ENCODE measurements around the gene HLA-DOA. TPM values are rescaled to one million over a fixed set of nuclear protein-coding genes. Genes with fewer than 3 reads are reported as not detected.

The HLA-DOA gene
- total RNA-seq, 1 donor from 2014 or later, result 0.48 TPM

GRCh38 chr6:32954986-32955802, 54.2 kb downstream of the HLA-DOA start:
- Histone ChIP-seq H3K79me2 (ENCODE audit: insufficient read depth, low read length) (no peaks in the 10 kb centered on the region), H4K20me1 (ENCODE audit: insufficient read depth, low read length) (no peaks in the 10 kb centered on the region), H3K4me3 (ENCODE audit: insufficient read depth, low read depth, low read length) (no peak overlapping the region), H3K36me3 (ENCODE audit: insufficient read depth, low read length) (no peaks in the 10 kb centered on the region), H2AFZ (ENCODE audit: low read depth, low read length) (no peak overlapping the region), H3K27ac (ENCODE audit: low read depth, low read length) (no peak overlapping the region), H3K4me1 (ENCODE audit: insufficient read depth, low read length) (no peaks in the 10 kb centered on the region), H3K9me3 (ENCODE audit: insufficient read depth, low read depth, low read length) (no peaks in the 10 kb centered on the region), H3K4me2 (ENCODE audit: low read length) (no peak overlapping the region), H3K27me3 (ENCODE audit: insufficient read depth, low read length) (peaks cover 3% of the 10 kb centered on the region), H3K9ac (ENCODE audit: low read length) (no peak overlapping the region)
- no peak for FAIRE-seq
- no peak overlapping the region for H3K27ac Mint-ChIP-seq (ENCODE audit: unreplicated experiment)
- no peaks in the 10 kb centered on the region for H3K27me3 Mint-ChIP-seq (ENCODE audit: low read depth, unreplicated experiment)
- TF ChIP-seq EZH2 (IDR thresholded peaks at IDR 0.05; ENCODE audit: insufficient read depth, low read length), result no peak
- no peak for TF ChIP-seq CTCF (IDR thresholded peaks at IDR 0.05; ENCODE audit: insufficient read depth, low read depth, low read length)
- no peaks in the 10 kb centered on the region for H3K4me1 Mint-ChIP-seq (ENCODE audit: low read depth, unreplicated experiment)
- no peak overlapping the region for H3K4me3 Mint-ChIP-seq (ENCODE audit: unreplicated experiment)
- H3K9me3 Mint-ChIP-seq (ENCODE audit: unreplicated experiment), result no peaks in the 10 kb centered on the region
- H3K36me3 Mint-ChIP-seq (ENCODE audit: low read depth, unreplicated experiment), result peaks cover 5% of the 10 kb centered on the region
- no peak for DNase-seq (ENCODE audit: low read depth)

GRCh38 chr6:32954267-32954666, 55.1 kb downstream of the HLA-DOA start:
- H3K4me3 ChIP-seq (ENCODE audit: insufficient read depth, low read depth, low read length), result no peak overlapping the region
- H3K36me3 ChIP-seq (ENCODE audit: insufficient read depth, low read length), result no peaks in the 10 kb centered on the region
- H3K27me3 ChIP-seq (ENCODE audit: insufficient read depth, low read length), result peaks cover 3% of the 10 kb centered on the region
- H3K4me1 ChIP-seq (ENCODE audit: insufficient read depth, low read length), result no peaks in the 10 kb centered on the region
- Mint-ChIP-seq H3K27ac (ENCODE audit: unreplicated experiment) (no peak overlapping the region), H3K9me3 (ENCODE audit: unreplicated experiment) (no peaks in the 10 kb centered on the region), H3K4me3 (ENCODE audit: unreplicated experiment) (peak overlapping the region; percentile 10), H3K27me3 (ENCODE audit: low read depth, unreplicated experiment) (peaks cover under 1% of the 10 kb centered on the region), H3K36me3 (ENCODE audit: low read depth, unreplicated experiment) (peaks cover 8% of the 10 kb centered on the region), H3K4me1 (ENCODE audit: low read depth, unreplicated experiment) (no peaks in the 10 kb centered on the region)
- no peaks in the 10 kb centered on the region for H3K9me3 ChIP-seq (ENCODE audit: insufficient read depth, low read depth, low read length)
- no peaks in the 10 kb centered on the region for H4K20me1 ChIP-seq (ENCODE audit: insufficient read depth, low read length)
- no peaks in the 10 kb centered on the region for H3K79me2 ChIP-seq (ENCODE audit: insufficient read depth, low read length)
- H2AFZ ChIP-seq (ENCODE audit: low read depth, low read length), result no peak overlapping the region
- no peak for DNase-seq (ENCODE audit: low read depth)
- TF ChIP-seq CTCF (IDR thresholded peaks at IDR 0.05; ENCODE audit: insufficient read depth, low read depth, low read length) (no peak), EZH2 (IDR thresholded peaks at IDR 0.05; ENCODE audit: insufficient read depth, low read length) (no peak)
- H3K9ac ChIP-seq (ENCODE audit: low read length), result no peak overlapping the region
- FAIRE-seq, result no peak
- H3K4me2 ChIP-seq (ENCODE audit: low read length), result no peak overlapping the region
- no peak overlapping the region for H3K27ac ChIP-seq (ENCODE audit: low read depth, low read length)

Other genes starting within 250 kb of the HLA-DOA start
- gene HLA-DQB2, start 246.1 kb downstream of the HLA-DOA start, total RNA-seq, result not detected in 2 replicates
- 0.20 and 0.79 TPM in 2 replicates for gene HLA-DOB, start 192.6 kb downstream of the HLA-DOA start, total RNA-seq
- 118 and 121 TPM in 2 replicates for gene TAP2, start 170.9 kb downstream of the HLA-DOA start, total RNA-seq
- 45.5 and 57.5 TPM in 2 replicates for gene PSMB8, start 165.5 kb downstream of the HLA-DOA start, total RNA-seq
- gene TAP1, start 155.9 kb downstream of the HLA-DOA start, total RNA-seq, result 135 and 160 TPM in 2 replicates
- 34.1 and 42.8 TPM in 2 replicates for gene PSMB9, start 155.4 kb downstream of the HLA-DOA start, total RNA-seq
- gene HLA-DMB, start 68.6 kb downstream of the HLA-DOA start, total RNA-seq, result 0.11 and 0.24 TPM in 2 replicates
- 5.2 and 8.1 TPM in 2 replicates for gene HLA-DMA, start 56.5 kb downstream of the HLA-DOA start, total RNA-seq
- gene BRD2, start 41.0 kb downstream of the HLA-DOA start, total RNA-seq, result 213 and 234 TPM in 2 replicates
- gene HLA-DPA1, start 64.1 kb upstream of the HLA-DOA start, total RNA-seq, result 0.50 and 1.7 TPM in 2 replicates
- 2.7 and 3.4 TPM in 2 replicates for gene HLA-DPB1, start 66.4 kb upstream of the HLA-DOA start, total RNA-seq
- 1.3 and 2.2 TPM in 2 replicates for gene COL11A2, start 182.9 kb upstream of the HLA-DOA start, total RNA-seq
- 34.0 and 39.4 TPM in 2 replicates for gene RXRB, start 191.1 kb upstream of the HLA-DOA start, total RNA-seq
- gene SLC39A7, start 191.3 kb upstream of the HLA-DOA start, total RNA-seq, result 150 and 164 TPM in 2 replicates
- 2.1 and 2.6 TPM in 2 replicates for gene HSD17B8, start 195.1 kb upstream of the HLA-DOA start, total RNA-seq
- gene RING1, start 198.9 kb upstream of the HLA-DOA start, total RNA-seq, result 30.8 and 31.1 TPM in 2 replicates

Measured in astrocyte (in vitro differentiated cells and primary cell).